ENCODE results near the gene ISYNA1. TPM values are rescaled to one million over a fixed set of nuclear protein-coding genes. Genes with fewer than 3 reads are reported as not detected.

Gene ISYNA1
- polyA plus RNA-seq, 3 donors, result 3.7 TPM; not detected in 2

DNA sequence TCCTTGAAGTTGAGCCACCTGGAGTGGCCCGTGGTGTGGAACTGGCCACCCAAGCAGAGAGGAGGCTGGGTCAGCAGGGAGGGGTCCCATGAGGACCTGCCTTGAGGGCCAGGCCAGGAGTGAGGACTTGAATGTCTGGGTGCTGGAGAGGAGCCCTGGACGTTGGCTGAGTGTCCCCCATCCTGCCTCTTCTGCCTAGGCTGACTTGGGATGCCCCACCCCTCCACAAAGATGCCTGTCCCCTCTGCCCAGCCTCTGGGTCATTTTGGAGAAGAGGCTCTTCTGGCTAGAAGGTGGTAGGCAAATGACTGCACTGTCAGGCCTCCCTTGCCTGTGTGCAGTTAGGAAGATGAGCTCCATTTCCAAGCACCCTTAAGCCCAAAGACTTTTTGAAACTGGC lies 17.0 kb downstream of the ISYNA1 start:
- H3K36me3 ChIP-seq (replicated peaks in 1 of 2; ENCODE audit: control insufficient read depth in 1 of 2, insufficient read depth in 2 of 2, low read length in 2 of 2), result no peaks in the 10 kb centered on the region
- intact Hi-C loops (cut with micrococcal nuclease), result no loop called here
- no peaks in the 10 kb centered on the region for H3K9me3 ChIP-seq (replicated peaks in 1 of 2; ENCODE audit: control insufficient read depth in 1 of 2, insufficient read depth in 1 of 2, low read length in 2 of 2)
- Mint-ChIP-seq H3K36me3 (peaks cover 7 to 23% of the 10 kb centered on the region in 2 donors), H3K27me3 (ENCODE audit: low read depth in 3 of 3) (peaks cover 0 to 6% (median 2%) of the 10 kb centered on the region in 3 donors), H3K27ac (peak overlapping the region in 2 of 7 donors; percentile 41 to 53), H3K4me1 (peaks cover 67% of the 10 kb centered on the region), H3K4me3 (peak overlapping the region; percentile 83 to 91), H3K9me3 (peaks cover 0 to 3% (median 0%) of the 10 kb centered on the region in 7 donors)
- peak overlapping the region; percentile 91 for H3K4me2 ChIP-seq (replicated peaks; ENCODE audit: extremely low read depth, low read length, poor library complexity, severe bottlenecking)
- peak overlapping the region in 1 of 3 experiments; percentile 74 for H3K4me3 ChIP-seq (replicated peaks in 1 of 3; ENCODE audit: low read depth in 2 of 3, low read length in 3 of 3)
- H3K79me2 ChIP-seq (ENCODE audit: insufficient read depth, low read length), result peaks cover 50% of the 10 kb centered on the region
- 60% methylated on average over 1 of the region's 2 CpGs for WGBS (ENCODE audit: insufficient coverage)
- H3K27me3 ChIP-seq (ENCODE audit: control insufficient read depth in 2 of 2, insufficient read depth in 2 of 2, low read length in 2 of 2), result no peaks in the 10 kb centered on the region
- TF ChIP-seq, protein P1, sequence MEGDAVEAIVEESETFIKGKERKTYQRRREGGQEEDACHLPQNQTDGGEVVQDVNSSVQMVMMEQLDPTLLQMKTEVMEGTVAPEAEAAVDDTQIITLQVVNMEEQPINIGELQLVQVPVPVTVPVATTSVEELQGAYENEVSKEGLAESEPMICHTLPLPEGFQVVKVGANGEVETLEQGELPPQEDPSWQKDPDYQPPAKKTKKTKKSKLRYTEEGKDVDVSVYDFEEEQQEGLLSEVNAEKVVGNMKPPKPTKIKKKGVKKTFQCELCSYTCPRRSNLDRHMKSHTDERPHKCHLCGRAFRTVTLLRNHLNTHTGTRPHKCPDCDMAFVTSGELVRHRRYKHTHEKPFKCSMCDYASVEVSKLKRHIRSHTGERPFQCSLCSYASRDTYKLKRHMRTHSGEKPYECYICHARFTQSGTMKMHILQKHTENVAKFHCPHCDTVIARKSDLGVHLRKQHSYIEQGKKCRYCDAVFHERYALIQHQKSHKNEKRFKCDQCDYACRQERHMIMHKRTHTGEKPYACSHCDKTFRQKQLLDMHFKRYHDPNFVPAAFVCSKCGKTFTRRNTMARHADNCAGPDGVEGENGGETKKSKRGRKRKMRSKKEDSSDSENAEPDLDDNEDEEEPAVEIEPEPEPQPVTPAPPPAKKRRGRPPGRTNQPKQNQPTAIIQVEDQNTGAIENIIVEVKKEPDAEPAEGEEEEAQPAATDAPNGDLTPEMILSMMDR (IDR thresholded peaks at IDR 0.05), result no peak
- H3K4me1 ChIP-seq (ENCODE audit: control insufficient read depth in 1 of 2, insufficient read depth in 2 of 2, low read length in 2 of 2), result peaks cover 50 to 68% of the 10 kb centered on the region in 2 donors
- no peak for DNase-seq
- H3K27ac ChIP-seq (ENCODE audit: low read depth in 1 of 2, low read length in 2 of 2), result no peak overlapping the region
- H4K20me1 ChIP-seq (ENCODE audit: insufficient read depth, low read length), result peaks cover 60% of the 10 kb centered on the region
- no peak overlapping the region for H2AFZ ChIP-seq (ENCODE audit: insufficient read depth, low read depth, low read length, poor library complexity, severe bottlenecking)
- H3K9ac ChIP-seq (ENCODE audit: insufficient read depth, low read length, poor library complexity, severe bottlenecking), result no peak overlapping the region

DNA sequence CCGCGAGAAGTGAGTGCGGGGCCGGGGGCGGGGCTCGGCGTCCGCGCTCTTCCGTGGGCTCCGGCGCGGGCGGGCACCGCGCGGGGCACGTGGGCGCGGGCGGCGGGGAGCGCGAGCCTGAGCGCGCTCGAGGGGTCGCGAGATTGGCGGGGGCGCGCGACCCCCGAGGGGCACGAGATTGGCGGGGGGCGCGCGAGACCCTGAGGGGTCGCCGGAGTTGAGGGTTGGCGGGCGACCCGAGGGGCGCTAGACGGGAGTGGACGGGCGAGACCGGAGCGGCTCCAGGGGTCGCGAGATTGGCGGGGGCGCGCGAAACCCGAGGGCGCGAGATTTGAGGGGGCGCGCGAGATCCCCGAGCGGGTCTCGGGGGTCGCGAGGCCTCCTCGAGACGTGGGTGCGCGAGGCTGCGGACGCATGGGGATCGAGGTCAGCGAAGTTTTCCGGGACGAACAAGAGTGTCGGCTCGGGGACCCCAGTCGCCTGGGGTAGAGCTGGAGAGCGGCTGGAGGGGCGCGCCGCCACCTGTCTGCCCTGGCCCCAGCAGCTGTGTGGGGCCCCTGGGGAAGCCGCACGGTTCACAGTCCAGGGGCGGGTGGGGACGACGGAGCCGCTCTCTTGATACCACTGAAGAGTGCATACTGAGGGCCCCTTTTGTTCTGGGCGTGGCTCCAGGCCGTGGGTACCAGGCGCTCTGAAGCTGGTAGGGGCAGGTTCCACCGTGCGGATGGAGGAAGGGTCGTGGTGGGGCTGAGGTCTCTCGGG lies 18.1 kb downstream of the ISYNA1 start:
- Mint-ChIP-seq H3K4me3 (peak overlapping the region; percentile 83 to 91), H3K36me3 (peaks cover 7 to 20% of the 10 kb centered on the region in 2 donors), H3K27ac (peak overlapping the region; percentile 31 to 83 (median 67)), H3K9me3 (peaks cover 0 to 3% (median 0%) of the 10 kb centered on the region in 7 donors), H3K4me1 (peaks cover 69% of the 10 kb centered on the region), H3K27me3 (ENCODE audit: low read depth in 3 of 3) (peaks cover 0 to 6% (median 2%) of the 10 kb centered on the region in 3 donors)
- Histone ChIP-seq H3K27me3 (ENCODE audit: control insufficient read depth in 2 of 2, insufficient read depth in 2 of 2, low read length in 2 of 2) (no peaks in the 10 kb centered on the region), H3K9ac (ENCODE audit: insufficient read depth, low read length, poor library complexity, severe bottlenecking) (peak overlapping the region; percentile 90), H3K79me2 (ENCODE audit: insufficient read depth, low read length) (peaks cover 50% of the 10 kb centered on the region), H3K36me3 (replicated peaks in 1 of 2; ENCODE audit: control insufficient read depth in 1 of 2, insufficient read depth in 2 of 2, low read length in 2 of 2) (no peaks in the 10 kb centered on the region), H3K4me2 (replicated peaks; ENCODE audit: extremely low read depth, low read length, poor library complexity, severe bottlenecking) (peak overlapping the region; percentile 91), H2AFZ (ENCODE audit: insufficient read depth, low read depth, low read length, poor library complexity, severe bottlenecking) (peak overlapping the region; percentile 47), H3K4me1 (ENCODE audit: control insufficient read depth in 1 of 2, insufficient read depth in 2 of 2, low read length in 2 of 2) (peaks cover 60 to 79% of the 10 kb centered on the region in 2 donors), H3K9me3 (replicated peaks in 1 of 2; ENCODE audit: control insufficient read depth in 1 of 2, insufficient read depth in 1 of 2, low read length in 2 of 2) (no peaks in the 10 kb centered on the region), H4K20me1 (ENCODE audit: insufficient read depth, low read length) (peaks cover 50% of the 10 kb centered on the region), H3K27ac (ENCODE audit: low read depth in 1 of 2, low read length in 2 of 2) (peak overlapping the region in 1 of 2 donors; percentile 8), H3K4me3 (replicated peaks in 1 of 3; ENCODE audit: low read depth in 2 of 3, low read length in 3 of 3) (peak overlapping the region; percentile 49 to 74 (median 59))
- no peak for DNase-seq
- TF ChIP-seq, protein P1 (IDR thresholded peaks at IDR 0.05), result peak; percentile 31
- under 1% methylated on average over 97 of the region's 97 CpGs for WGBS (ENCODE audit: insufficient coverage)
- intact Hi-C loops (cut with micrococcal nuclease), result loop anchor here (2.0 to 10.0 kb wide), 4 partner anchors 27 to 215 kb away; partner anchors contain the start of genes IQCN (in 2 of the 2) and RAB3A (in 1 of the 2)
